ENCODE data around the gene C1QTNF7. TPM values are rescaled to one million over a fixed set of nuclear protein-coding genes. Genes with fewer than 3 reads are reported as not detected.

C1QTNF7 gene
- total RNA-seq, 1 donor from 2014 or later = not detected

DNA sequence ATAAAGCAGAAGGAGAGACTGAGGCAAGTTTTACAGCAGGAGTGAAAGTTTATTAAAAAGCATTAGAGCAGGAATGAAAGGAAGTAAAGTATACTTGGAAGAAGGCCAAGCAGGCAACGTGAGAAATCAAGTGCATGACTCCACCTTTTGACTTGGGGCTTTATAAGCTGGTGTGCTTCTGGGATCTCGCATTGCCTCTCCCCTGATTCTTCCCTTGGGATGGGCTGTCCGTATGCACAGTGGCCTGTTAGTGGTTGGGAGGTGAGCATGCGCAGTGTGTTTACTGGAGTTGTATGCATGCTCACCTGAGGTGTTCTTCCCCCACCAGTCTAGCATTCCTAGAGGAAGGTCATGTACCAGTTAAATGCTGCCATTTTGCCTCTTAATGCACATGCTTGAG is 29.1 kb upstream of the C1QTNF7 start:
- Histone ChIP-seq H3K4me3 (ENCODE audit: insufficient read depth, low read depth, low read length) (no peak overlapping the region), H3K27ac (ENCODE audit: low read depth, low read length) (no peak overlapping the region), H3K79me2 (ENCODE audit: insufficient read depth, low read length) (no peaks in the 10 kb centered on the region), H2AFZ (ENCODE audit: low read depth, low read length) (no peak overlapping the region), H3K4me2 (ENCODE audit: low read length) (no peak overlapping the region), H3K27me3 (ENCODE audit: insufficient read depth, low read length) (no peaks in the 10 kb centered on the region), H3K36me3 (ENCODE audit: insufficient read depth, low read length) (no peaks in the 10 kb centered on the region), H3K4me1 (ENCODE audit: insufficient read depth, low read length) (peaks cover 11% of the 10 kb centered on the region), H4K20me1 (ENCODE audit: insufficient read depth, low read length) (no peaks in the 10 kb centered on the region), H3K9ac (ENCODE audit: low read length) (no peak overlapping the region), H3K9me3 (ENCODE audit: insufficient read depth, low read depth, low read length) (no peaks in the 10 kb centered on the region)
- Mint-ChIP-seq H3K4me3 (ENCODE audit: unreplicated experiment) (no peak overlapping the region), H3K27ac (ENCODE audit: unreplicated experiment) (no peak overlapping the region), H3K27me3 (ENCODE audit: low read depth, unreplicated experiment) (peaks cover 3% of the 10 kb centered on the region), H3K4me1 (ENCODE audit: low read depth, unreplicated experiment) (peaks cover 35% of the 10 kb centered on the region), H3K36me3 (ENCODE audit: low read depth, unreplicated experiment) (peaks cover 2% of the 10 kb centered on the region), H3K9me3 (ENCODE audit: unreplicated experiment) (no peaks in the 10 kb centered on the region)
- DNase-seq (ENCODE audit: low read depth) (no peak), FAIRE-seq (no peak)
- TF ChIP-seq EZH2 (IDR thresholded peaks at IDR 0.05; ENCODE audit: insufficient read depth, low read length) (no peak), CTCF (IDR thresholded peaks at IDR 0.05; ENCODE audit: insufficient read depth, low read depth, low read length) (no peak)

- DNase-seq (ENCODE audit: low read depth) (no peak), FAIRE-seq (peak; percentile 62)
- Histone ChIP-seq H3K9me3 (ENCODE audit: insufficient read depth, low read depth, low read length) (no peaks in the 10 kb centered on the region), H3K4me1 (ENCODE audit: insufficient read depth, low read length) (peaks cover 11% of the 10 kb centered on the region), H3K4me2 (ENCODE audit: low read length) (no peak overlapping the region), H3K36me3 (ENCODE audit: insufficient read depth, low read length) (no peaks in the 10 kb centered on the region), H3K27ac (ENCODE audit: low read depth, low read length) (no peak overlapping the region), H4K20me1 (ENCODE audit: insufficient read depth, low read length) (no peaks in the 10 kb centered on the region), H2AFZ (ENCODE audit: low read depth, low read length) (peak overlapping the region; percentile 28), H3K79me2 (ENCODE audit: insufficient read depth, low read length) (no peaks in the 10 kb centered on the region), H3K27me3 (ENCODE audit: insufficient read depth, low read length) (no peaks in the 10 kb centered on the region), H3K4me3 (ENCODE audit: insufficient read depth, low read depth, low read length) (no peak overlapping the region), H3K9ac (ENCODE audit: low read length) (no peak overlapping the region)
- TF ChIP-seq EZH2 (IDR thresholded peaks at IDR 0.05; ENCODE audit: insufficient read depth, low read length) = no peak
- no peak for TF ChIP-seq CTCF (IDR thresholded peaks at IDR 0.05; ENCODE audit: insufficient read depth, low read depth, low read length)
- H3K27ac Mint-ChIP-seq (ENCODE audit: unreplicated experiment) = peak overlapping the region; percentile 71
- H3K36me3 Mint-ChIP-seq (ENCODE audit: low read depth, unreplicated experiment) = peaks cover 2% of the 10 kb centered on the region
- no peak overlapping the region for H3K4me3 Mint-ChIP-seq (ENCODE audit: unreplicated experiment)
- H3K4me1 Mint-ChIP-seq (ENCODE audit: low read depth, unreplicated experiment) = peaks cover 41% of the 10 kb centered on the region
- peaks cover 3% of the 10 kb centered on the region for H3K27me3 Mint-ChIP-seq (ENCODE audit: low read depth, unreplicated experiment)
- H3K9me3 Mint-ChIP-seq (ENCODE audit: unreplicated experiment) = no peaks in the 10 kb centered on the region
Observed at GRCh38 chr4:15400226-15400625, 27.6 kb upstream of the C1QTNF7 start.

DNA sequence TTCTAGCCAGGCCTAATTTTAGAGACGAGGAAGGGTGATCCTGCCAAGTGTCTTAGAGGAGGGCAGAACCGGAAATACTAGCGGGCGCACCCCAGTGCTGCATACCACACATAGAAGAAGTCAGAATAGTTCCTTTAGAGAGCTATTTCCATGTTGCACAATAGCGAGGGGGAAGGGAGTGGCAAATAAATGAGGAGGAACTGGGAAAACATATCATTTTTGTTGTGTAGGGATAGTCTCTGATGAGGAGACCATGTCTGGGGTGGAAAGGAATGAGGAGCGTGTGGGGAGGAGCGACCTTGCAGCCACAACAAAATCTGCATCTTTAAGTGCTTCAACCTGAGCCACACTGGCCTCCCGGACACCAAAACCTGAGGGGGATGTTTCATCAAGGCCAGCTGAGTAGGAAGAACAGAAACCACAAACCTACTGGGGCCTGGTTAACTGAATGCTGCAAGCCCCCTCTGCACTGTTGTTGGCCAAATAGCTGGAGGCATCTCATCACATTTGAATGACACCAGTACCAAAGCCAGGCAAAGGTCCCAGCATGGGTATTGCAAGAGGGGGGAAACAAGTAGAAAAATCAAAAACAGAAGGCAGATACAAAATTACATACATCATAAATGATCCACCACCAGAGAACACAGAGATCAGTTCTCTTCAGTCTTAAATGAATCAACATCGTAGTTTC is 26.7 kb upstream of the C1QTNF7 start:
- no peaks in the 10 kb centered on the region for H3K9me3 ChIP-seq (ENCODE audit: insufficient read depth, low read depth, low read length)
- peaks cover 2% of the 10 kb centered on the region for H3K36me3 Mint-ChIP-seq (ENCODE audit: low read depth, unreplicated experiment)
- DNase-seq (ENCODE audit: low read depth) (peak; percentile 71), FAIRE-seq (peak; percentile 89)
- H3K79me2 ChIP-seq (ENCODE audit: insufficient read depth, low read length) = no peaks in the 10 kb centered on the region
- H3K27ac Mint-ChIP-seq (ENCODE audit: unreplicated experiment) = peak overlapping the region; percentile 71
- H3K27me3 Mint-ChIP-seq (ENCODE audit: low read depth, unreplicated experiment) = peaks cover 3% of the 10 kb centered on the region
- no peak overlapping the region for H3K4me3 ChIP-seq (ENCODE audit: insufficient read depth, low read depth, low read length)
- no peak overlapping the region for H3K4me3 Mint-ChIP-seq (ENCODE audit: unreplicated experiment)
- H3K4me1 ChIP-seq (ENCODE audit: insufficient read depth, low read length) = peaks cover 11% of the 10 kb centered on the region
- H3K4me2 ChIP-seq (ENCODE audit: low read length) = peak overlapping the region; percentile 39
- no peaks in the 10 kb centered on the region for H4K20me1 ChIP-seq (ENCODE audit: insufficient read depth, low read length)
- H3K36me3 ChIP-seq (ENCODE audit: insufficient read depth, low read length) = no peaks in the 10 kb centered on the region
- H2AFZ ChIP-seq (ENCODE audit: low read depth, low read length) = no peak overlapping the region
- H3K27ac ChIP-seq (ENCODE audit: low read depth, low read length) = no peak overlapping the region
- no peaks in the 10 kb centered on the region for H3K27me3 ChIP-seq (ENCODE audit: insufficient read depth, low read length)
- peaks cover 35% of the 10 kb centered on the region for H3K4me1 Mint-ChIP-seq (ENCODE audit: low read depth, unreplicated experiment)
- TF ChIP-seq CTCF (IDR thresholded peaks at IDR 0.05; ENCODE audit: insufficient read depth, low read depth, low read length) = no peak
- H3K9ac ChIP-seq (ENCODE audit: low read length) = no peak overlapping the region
- H3K9me3 Mint-ChIP-seq (ENCODE audit: unreplicated experiment) = no peaks in the 10 kb centered on the region

Measured in astrocyte (in vitro differentiated cells and primary cell).